Measurements from ENCODE around the gene KRTAP5-3. TPM values are rescaled to one million over a fixed set of nuclear protein-coding genes. Genes with fewer than 3 reads are reported as not detected.

KRTAP5-3 gene
- total and polyA plus RNA-seq, 2 donors (not counting 1 experiment from before 2014, with no cell fraction given), result not detected

- no peak overlapping the region for H3K4me3 ChIP-seq (ENCODE audit: control extremely low read depth in 1 of 5, extremely low read depth in 1 of 5, insufficient read depth in 1 of 5, low read depth in 2 of 5, low read length in 4 of 5)
- ChIA-PET CTCF (interaction anchor here (0.8 to 4.5 kb wide), 38 partner anchors 9 to 878 kb away, joined by 3 to 135 read pairs (median 5); partner anchors contain the start of genes H19, KRTAP5-6 and SYT8), POLR2A (interaction anchor here (0.5 kb wide), 1 partner anchor 125 kb away, joined by 3 read pairs; no protein-coding TSS in a partner anchor)
- TF ChIP-seq EZH2 (IDR thresholded peaks at IDR 0.05; ENCODE audit: borderline replicate concordance, insufficient read depth, low read depth, low read length, poor library complexity, severe bottlenecking) (no peak), CTCF (IDR thresholded peaks at IDR 0.05) (peak; percentile 97)
- H4K20me1 ChIP-seq (ENCODE audit: control insufficient read depth, insufficient read depth, low read length, poor library complexity, severe bottlenecking), result no peaks in the 10 kb centered on the region
- H3K9me3 ChIP-seq (ENCODE audit: control extremely low read depth in 1 of 3, control insufficient read depth in 2 of 3, insufficient read depth in 1 of 3, low read length in 2 of 3), result no peaks in the 10 kb centered on the region
- H3K4me2 ChIP-seq (replicated peaks; ENCODE audit: low read depth, low read length, poor library complexity, severe bottlenecking), result peak overlapping the region; percentile 39
- Mint-ChIP-seq H3K4me3 (no peak overlapping the region), H3K4me1 (no peaks in the 10 kb centered on the region), H3K9me3 (ENCODE audit: insufficient read depth) (no peaks in the 10 kb centered on the region), H3K27me3 (peaks cover 39% of the 10 kb centered on the region), H3K27ac (no peak overlapping the region)
- DNase-seq, result peak; percentile 78
- peak; percentile 91 for ATAC-seq (ENCODE audit: low read depth)
- no peak overlapping the region for H2AFZ ChIP-seq (ENCODE audit: insufficient read depth, low read depth, low read length, poor library complexity, severe bottlenecking)
- no peaks in the 10 kb centered on the region for H3K79me2 ChIP-seq (ENCODE audit: control insufficient read depth, insufficient read depth, low read length)
- intact Hi-C loops (cut with micrococcal nuclease), result loop anchor here (1.0 to 5.0 kb wide), 2 partner anchors 39 to 498 kb away; no protein-coding TSS in a partner anchor
- H3K9ac ChIP-seq (ENCODE audit: low read length), result no peak overlapping the region
- no peaks in the 10 kb centered on the region for H3K36me3 ChIP-seq (replicated peaks in 1 of 2; ENCODE audit: control extremely low read depth in 1 of 2, control insufficient read depth in 1 of 2, extremely low read depth in 1 of 2, insufficient read depth in 2 of 2, low read length in 1 of 2)
- H3K27ac ChIP-seq (ENCODE audit: low read length in 2 of 2), result no peak overlapping the region
- WGBS (ENCODE audit: insufficient coverage), result 39% methylated on average over 34 of the region's 34 CpGs
- H3K27me3 ChIP-seq (replicated peaks in 1 of 4; ENCODE audit: control extremely low read depth in 1 of 4, control insufficient read depth in 3 of 4, insufficient read depth in 4 of 4, low read length in 3 of 4), result peaks cover 0 to 22% (median 4%) of the 10 kb centered on the region in 4 experiments
- peaks cover 0 to 6% of the 10 kb centered on the region in 2 donors for H3K4me1 ChIP-seq (ENCODE audit: control insufficient read depth in 2 of 2, insufficient read depth in 2 of 2, low read length in 2 of 2)
Observed at GRCh38 chr11:1652771-1653540, 44.7 kb upstream of the KRTAP5-3 start.

- peaks cover 0 to 6% of the 10 kb centered on the region in 2 donors for H3K4me1 ChIP-seq (ENCODE audit: control insufficient read depth in 2 of 2, insufficient read depth in 2 of 2, low read length in 2 of 2)
- no peaks in the 10 kb centered on the region for H3K4me1 Mint-ChIP-seq
- H3K27me3 ChIP-seq (replicated peaks in 1 of 4; ENCODE audit: control extremely low read depth in 1 of 4, control insufficient read depth in 3 of 4, insufficient read depth in 4 of 4, low read length in 3 of 4), result peaks cover 0 to 22% (median 4%) of the 10 kb centered on the region in 4 experiments
- no peak for TF ChIP-seq EZH2 (IDR thresholded peaks at IDR 0.05; ENCODE audit: borderline replicate concordance, insufficient read depth, low read depth, low read length, poor library complexity, severe bottlenecking)
- TF ChIP-seq CTCF (IDR thresholded peaks at IDR 0.05), result no peak
- H3K36me3 ChIP-seq (replicated peaks in 1 of 2; ENCODE audit: control extremely low read depth in 1 of 2, control insufficient read depth in 1 of 2, extremely low read depth in 1 of 2, insufficient read depth in 2 of 2, low read length in 1 of 2), result no peaks in the 10 kb centered on the region
- no peak overlapping the region for H3K4me3 Mint-ChIP-seq
- intact Hi-C loops (cut with micrococcal nuclease), result loop anchor here (1.0 to 5.0 kb wide), 2 partner anchors 40 to 499 kb away; no protein-coding TSS in a partner anchor
- H4K20me1 ChIP-seq (ENCODE audit: control insufficient read depth, insufficient read depth, low read length, poor library complexity, severe bottlenecking), result no peaks in the 10 kb centered on the region
- no peak for ATAC-seq (ENCODE audit: low read depth)
- no peak overlapping the region for H3K9ac ChIP-seq (ENCODE audit: low read length)
- no peaks in the 10 kb centered on the region for H3K9me3 Mint-ChIP-seq (ENCODE audit: insufficient read depth)
- H3K27me3 Mint-ChIP-seq, result peaks cover 35% of the 10 kb centered on the region
- no peak overlapping the region for H3K27ac Mint-ChIP-seq
- H3K4me2 ChIP-seq (replicated peaks; ENCODE audit: low read depth, low read length, poor library complexity, severe bottlenecking), result no peak overlapping the region
- ChIA-PET CTCF (interaction anchor here (0.8 to 4.5 kb wide), 37 partner anchors 9 to 878 kb away, joined by 3 to 135 read pairs (median 5); partner anchors contain the start of genes H19, KRTAP5-6 and SYT8), POLR2A (interaction anchor here (0.5 kb wide), 1 partner anchor 125 kb away, joined by 3 read pairs; no protein-coding TSS in a partner anchor)
- DNase-seq, result no peak
- 59% methylated on average over 20 of the region's 20 CpGs for WGBS (ENCODE audit: insufficient coverage)
- no peaks in the 10 kb centered on the region for H3K79me2 ChIP-seq (ENCODE audit: control insufficient read depth, insufficient read depth, low read length)
- H3K27ac ChIP-seq (ENCODE audit: low read length in 2 of 2), result no peak overlapping the region
- no peak overlapping the region for H3K4me3 ChIP-seq (ENCODE audit: control extremely low read depth in 1 of 5, extremely low read depth in 1 of 5, insufficient read depth in 1 of 5, low read depth in 2 of 5, low read length in 4 of 5)
- no peaks in the 10 kb centered on the region for H3K9me3 ChIP-seq (ENCODE audit: control extremely low read depth in 1 of 3, control insufficient read depth in 2 of 3, insufficient read depth in 1 of 3, low read length in 2 of 3)
- H2AFZ ChIP-seq (ENCODE audit: insufficient read depth, low read depth, low read length, poor library complexity, severe bottlenecking), result no peak overlapping the region
Observed at GRCh38 chr11:1652442-1652770, 44.1 kb upstream of the KRTAP5-3 start.
